ENCODE data around the gene DIPK1B. TPM values are rescaled to one million over a fixed set of nuclear protein-coding genes. Genes with fewer than 3 reads are reported as not detected.

Gene DIPK1B
- total RNA-seq, 2 experiments from 2014 or later: 0.14 TPM; not detected in 1

GRCh38 chr9:136741883-136742571 lies 29.7 kb downstream of the DIPK1B start:
- Mint-ChIP-seq H3K27ac (peak overlapping the region; percentile 75), H3K4me3 (peak overlapping the region; percentile 70), H3K36me3 (ENCODE audit: low read depth) (no peaks in the 10 kb centered on the region), H3K9me3 (no peaks in the 10 kb centered on the region), H3K27me3 (no peaks in the 10 kb centered on the region), H3K4me1 (ENCODE audit: low read depth) (peaks cover 21% of the 10 kb centered on the region)
- DNase-seq: peak; percentile 86
- ChIA-PET POLR2A (interaction anchor here (1.3 to 2.9 kb wide), 2 partner anchors 13 to 24 kb away, joined by 3 to 35 read pairs; no protein-coding TSS in a partner anchor), CTCF (interaction anchor here (1.2 to 1.8 kb wide), 8 partner anchors 8 to 100 kb away, joined by 3 to 15 read pairs (median 4); partner anchors contain the start of genes AJM1 and LCN8)
- peak; percentile 63 for ATAC-seq
- intact Hi-C loops (cut with micrococcal nuclease): loop anchor here (10.0 kb wide), 1 partner anchor 63 kb away; the partner anchor contains the start of gene RABL6
- no peak for TF ChIP-seq CTCF (IDR thresholded peaks at IDR 0.05)

GRCh38 chr9:136742591-136743391 lies 30.4 kb downstream of the DIPK1B start, which contains the start of gene LCN10:
LCN10 (minus strand) TSS chr9:136742940; CDS start chr9:136742903, 37 bp downstream.
- ChIA-PET POLR2A (interaction anchor here (0.6 to 1.0 kb wide), 3 partner anchors 13 to 105 kb away, joined by 3 to 4 read pairs (median 3); no protein-coding TSS in a partner anchor), CTCF (interaction anchor here (1.1 to 1.8 kb wide), 4 partner anchors 7 to 100 kb away, joined by 3 to 5 read pairs (median 4); partner anchors contain the start of gene AJM1)
- intact Hi-C loops (cut with micrococcal nuclease): loop anchor here (10.0 kb wide), 1 partner anchor 62 kb away; the partner anchor contains the start of gene RABL6
- Mint-ChIP-seq H3K27ac (peak within 1 kb of the TSS; percentile 75), H3K9me3 (no peaks in the 10 kb centered on the region), H3K4me1 (ENCODE audit: low read depth) (peaks cover 21% of the 10 kb centered on the region), H3K4me3 (peak within 1 kb of the TSS; percentile 70), H3K27me3 (no peaks in the 10 kb centered on the region), H3K36me3 (ENCODE audit: low read depth) (no peaks in the 10 kb centered on the region)
- no peak for TF ChIP-seq CTCF (IDR thresholded peaks at IDR 0.05)
- DNase-seq: no peak
- peak; percentile 4 for ATAC-seq

- intact Hi-C loops (cut with micrococcal nuclease): loop anchor here (10.0 kb wide), 1 partner anchor 61 kb away; the partner anchor contains the start of gene RABL6
- H3K27me3 Mint-ChIP-seq: no peaks in the 10 kb centered on the region
- no peak for DNase-seq
- ChIA-PET POLR2A (interaction anchor here (0.6 to 1.4 kb wide), 4 partner anchors 13 to 104 kb away, joined by 3 to 7 read pairs (median 4); no protein-coding TSS in a partner anchor), CTCF (interaction anchor here (1.1 to 1.8 kb wide), 2 partner anchors 14 to 16 kb away, joined by 3 to 4 read pairs; no protein-coding TSS in a partner anchor)
- H3K36me3 Mint-ChIP-seq (ENCODE audit: low read depth): no peaks in the 10 kb centered on the region
- H3K9me3 Mint-ChIP-seq: no peaks in the 10 kb centered on the region
- H3K27ac Mint-ChIP-seq: no peak overlapping the region
- no peak for TF ChIP-seq CTCF (IDR thresholded peaks at IDR 0.05)
- H3K4me1 Mint-ChIP-seq (ENCODE audit: low read depth): peaks cover 17% of the 10 kb centered on the region
- no peak overlapping the region for H3K4me3 Mint-ChIP-seq
- no peak for ATAC-seq
These were observed 31.4 kb downstream of the DIPK1B start for GRCh38 chr9:136743639-136744211.

- no peak overlapping the region for H3K27ac Mint-ChIP-seq
- H3K4me1 Mint-ChIP-seq (ENCODE audit: low read depth): peaks cover 16% of the 10 kb centered on the region
- intact Hi-C loops (cut with micrococcal nuclease): loop anchor here (10.0 kb wide), 1 partner anchor 60 kb away; the partner anchor contains the start of gene RABL6
- DNase-seq: no peak
- no peak overlapping the region for H3K4me3 Mint-ChIP-seq
- no peak for ATAC-seq
- POLR2A ChIA-PET: interaction anchor here (1.0 to 1.4 kb wide), 2 partner anchors 16 to 19 kb away, joined by 3 to 7 read pairs; no protein-coding TSS in a partner anchor
- H3K9me3 Mint-ChIP-seq: no peaks in the 10 kb centered on the region
- CTCF ChIA-PET: interaction anchor here (0.9 kb wide), 1 partner anchor 18 kb away, joined by 3 read pairs; no protein-coding TSS in a partner anchor
- no peaks in the 10 kb centered on the region for H3K36me3 Mint-ChIP-seq (ENCODE audit: low read depth)
- peaks cover 3% of the 10 kb centered on the region for H3K27me3 Mint-ChIP-seq
- no peak for TF ChIP-seq CTCF (IDR thresholded peaks at IDR 0.05)
These were observed 32.4 kb downstream of the DIPK1B start for GRCh38 chr9:136744773-136745172.

Measured in activated CD8-positive, alpha-beta T cell treated with anti-CD3 and anti-CD28 coated beads for 36 hours (primary cell).